ENCODE data around the gene LENG1. TPM values are rescaled to one million over a fixed set of nuclear protein-coding genes. Genes with fewer than 3 reads are reported as not detected.

Gene LENG1
- total and polyA plus RNA-seq, 2 experiments from 2014 or later: 4.7 to 17.2 TPM

DNA sequence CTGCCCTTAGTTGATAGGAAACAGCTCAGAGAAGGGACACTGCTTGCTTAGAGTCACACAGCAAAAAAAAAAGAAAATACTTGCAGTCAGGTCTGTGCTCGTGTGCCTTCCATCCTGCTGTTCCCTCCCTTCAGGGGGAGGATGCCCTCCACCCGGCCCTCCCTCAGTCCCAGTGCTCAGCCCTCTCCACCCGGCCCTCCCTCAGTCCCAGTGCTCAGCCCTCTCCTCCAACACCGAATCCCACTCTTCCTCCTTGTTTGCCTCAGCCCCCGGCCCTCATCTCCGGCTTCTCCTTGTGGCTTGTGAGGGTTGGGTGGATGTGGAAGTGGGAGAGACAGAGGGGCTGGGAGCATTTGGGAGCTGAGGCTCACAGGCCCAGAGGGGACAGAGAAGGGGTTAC is 49.9 kb downstream of the LENG1 start (continued):
- TF ChIP-seq, protein P1, sequence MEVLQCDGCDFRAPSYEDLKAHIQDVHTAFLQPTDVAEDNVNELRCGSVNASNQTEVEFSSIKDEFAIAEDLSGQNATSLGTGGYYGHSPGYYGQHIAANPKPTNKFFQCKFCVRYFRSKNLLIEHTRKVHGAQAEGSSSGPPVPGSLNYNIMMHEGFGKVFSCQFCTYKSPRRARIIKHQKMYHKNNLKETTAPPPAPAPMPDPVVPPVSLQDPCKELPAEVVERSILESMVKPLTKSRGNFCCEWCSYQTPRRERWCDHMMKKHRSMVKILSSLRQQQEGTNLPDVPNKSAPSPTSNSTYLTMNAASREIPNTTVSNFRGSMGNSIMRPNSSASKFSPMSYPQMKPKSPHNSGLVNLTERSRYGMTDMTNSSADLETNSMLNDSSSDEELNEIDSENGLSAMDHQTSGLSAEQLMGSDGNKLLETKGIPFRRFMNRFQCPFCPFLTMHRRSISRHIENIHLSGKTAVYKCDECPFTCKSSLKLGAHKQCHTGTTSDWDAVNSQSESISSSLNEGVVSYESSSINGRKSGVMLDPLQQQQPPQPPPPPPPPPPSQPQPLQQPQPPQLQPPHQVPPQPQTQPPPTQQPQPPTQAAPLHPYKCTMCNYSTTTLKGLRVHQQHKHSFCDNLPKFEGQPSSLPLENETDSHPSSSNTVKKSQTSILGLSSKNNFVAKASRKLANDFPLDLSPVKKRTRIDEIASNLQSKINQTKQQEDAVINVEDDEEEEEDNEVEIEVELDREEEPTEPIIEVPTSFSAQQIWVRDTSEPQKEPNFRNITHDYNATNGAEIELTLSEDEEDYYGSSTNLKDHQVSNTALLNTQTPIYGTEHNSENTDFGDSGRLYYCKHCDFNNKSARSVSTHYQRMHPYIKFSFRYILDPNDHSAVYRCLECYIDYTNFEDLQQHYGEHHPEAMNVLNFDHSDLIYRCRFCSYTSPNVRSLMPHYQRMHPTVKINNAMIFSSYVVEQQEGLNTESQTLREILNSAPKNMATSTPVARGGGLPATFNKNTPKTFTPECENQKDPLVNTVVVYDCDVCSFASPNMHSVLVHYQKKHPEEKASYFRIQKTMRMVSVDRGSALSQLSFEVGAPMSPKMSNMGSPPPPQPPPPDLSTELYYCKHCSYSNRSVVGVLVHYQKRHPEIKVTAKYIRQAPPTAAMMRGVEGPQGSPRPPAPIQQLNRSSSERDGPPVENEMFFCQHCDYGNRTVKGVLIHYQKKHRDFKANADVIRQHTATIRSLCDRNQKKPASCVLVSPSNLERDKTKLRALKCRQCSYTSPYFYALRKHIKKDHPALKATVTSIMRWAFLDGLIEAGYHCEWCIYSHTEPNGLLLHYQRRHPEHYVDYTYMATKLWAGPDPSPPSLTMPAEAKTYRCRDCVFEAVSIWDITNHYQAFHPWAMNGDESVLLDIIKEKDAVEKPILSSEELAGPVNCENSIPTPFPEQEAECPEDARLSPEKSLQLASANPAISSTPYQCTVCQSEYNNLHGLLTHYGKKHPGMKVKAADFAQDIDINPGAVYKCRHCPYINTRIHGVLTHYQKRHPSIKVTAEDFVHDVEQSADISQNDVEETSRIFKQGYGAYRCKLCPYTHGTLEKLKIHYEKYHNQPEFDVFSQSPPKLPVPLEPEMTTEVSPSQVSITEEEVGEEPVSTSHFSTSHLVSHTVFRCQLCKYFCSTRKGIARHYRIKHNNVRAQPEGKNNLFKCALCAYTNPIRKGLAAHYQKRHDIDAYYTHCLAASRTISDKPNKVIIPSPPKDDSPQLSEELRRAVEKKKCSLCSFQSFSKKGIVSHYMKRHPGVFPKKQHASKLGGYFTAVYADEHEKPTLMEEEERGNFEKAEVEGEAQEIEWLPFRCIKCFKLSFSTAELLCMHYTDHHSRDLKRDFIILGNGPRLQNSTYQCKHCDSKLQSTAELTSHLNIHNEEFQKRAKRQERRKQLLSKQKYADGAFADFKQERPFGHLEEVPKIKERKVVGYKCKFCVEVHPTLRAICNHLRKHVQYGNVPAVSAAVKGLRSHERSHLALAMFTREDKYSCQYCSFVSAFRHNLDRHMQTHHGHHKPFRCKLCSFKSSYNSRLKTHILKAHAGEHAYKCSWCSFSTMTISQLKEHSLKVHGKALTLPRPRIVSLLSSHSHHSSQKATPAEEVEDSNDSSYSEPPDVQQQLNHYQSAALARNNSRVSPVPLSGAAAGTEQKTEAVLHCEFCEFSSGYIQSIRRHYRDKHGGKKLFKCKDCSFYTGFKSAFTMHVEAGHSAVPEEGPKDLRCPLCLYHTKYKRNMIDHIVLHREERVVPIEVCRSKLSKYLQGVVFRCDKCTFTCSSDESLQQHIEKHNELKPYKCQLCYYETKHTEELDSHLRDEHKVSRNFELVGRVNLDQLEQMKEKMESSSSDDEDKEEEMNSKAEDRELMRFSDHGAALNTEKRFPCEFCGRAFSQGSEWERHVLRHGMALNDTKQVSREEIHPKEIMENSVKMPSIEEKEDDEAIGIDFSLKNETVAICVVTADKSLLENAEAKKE (CRISPR knock-in tag; IDR thresholded peaks at IDR 0.05): no peak

DNA sequence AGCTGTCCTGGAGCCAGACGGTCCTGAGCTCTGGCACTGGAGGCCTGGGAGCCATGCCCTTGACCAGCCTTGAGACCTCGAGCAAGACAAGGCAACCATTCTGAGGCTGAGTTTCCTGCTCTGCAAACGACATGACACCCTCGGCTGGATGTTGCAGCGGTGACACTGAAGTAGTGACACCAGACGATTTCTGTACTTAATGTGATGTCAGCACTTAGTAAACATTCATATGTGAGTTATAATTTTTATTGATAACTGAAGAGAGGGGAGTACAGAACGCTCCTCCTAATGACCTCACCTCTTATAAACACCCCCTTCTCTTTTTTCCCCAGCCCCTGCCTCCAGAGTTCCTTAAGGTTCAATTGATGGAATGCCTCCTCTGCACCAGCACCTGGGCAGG is 51.0 kb downstream of the LENG1 start:
- ATAC-seq: no peak
- Histone ChIP-seq H3K36me3 (ENCODE audit: insufficient read depth) (peaks cover 12% of the 10 kb centered on the region), H3F3A (replicated peaks; ENCODE audit: low read depth) (peaks cover 3% of the 10 kb centered on the region; the same call in 1 of the 2 replicates), H3K79me2 (replicated peaks; ENCODE audit: insufficient read depth) (peaks cover 17% of the 10 kb centered on the region), H3K4me2 (no peak overlapping the region), H4K20me1 (replicated peaks; ENCODE audit: insufficient read depth) (peaks cover 19% of the 10 kb centered on the region), H2AFZ (no peak overlapping the region), H3K9me2 (ENCODE audit: insufficient read depth) (no peaks in the 10 kb centered on the region), H3K27ac (ENCODE audit: low read depth) (no peak overlapping the region), H3K27me3 (ENCODE audit: insufficient read depth) (no peaks in the 10 kb centered on the region), H3K4me1 (ENCODE audit: insufficient read depth) (peaks cover 3% of the 10 kb centered on the region; the same call in 1 of the 2 replicates), H3K4me3 (no peak overlapping the region)
- Mint-ChIP-seq H3K27ac (no peak overlapping the region), H3K9me3 (no peaks in the 10 kb centered on the region; the same call in 2 of the 3 replicates), H3K4me3 (no peak overlapping the region), H3K36me3 (ENCODE audit: low read depth) (peaks cover 62% of the 10 kb centered on the region), H3K4me1 (peaks cover 4% of the 10 kb centered on the region; the same call in 1 of the 3 replicates), H3K27me3 (ENCODE audit: insufficient read depth, low read depth, poor library complexity) (peaks cover 12% of the 10 kb centered on the region)
- no peak for TF ChIP-seq NANOG (IDR thresholded peaks at IDR 0.05; ENCODE audit: borderline replicate concordance)
- TF ChIP-seq, protein P2, sequence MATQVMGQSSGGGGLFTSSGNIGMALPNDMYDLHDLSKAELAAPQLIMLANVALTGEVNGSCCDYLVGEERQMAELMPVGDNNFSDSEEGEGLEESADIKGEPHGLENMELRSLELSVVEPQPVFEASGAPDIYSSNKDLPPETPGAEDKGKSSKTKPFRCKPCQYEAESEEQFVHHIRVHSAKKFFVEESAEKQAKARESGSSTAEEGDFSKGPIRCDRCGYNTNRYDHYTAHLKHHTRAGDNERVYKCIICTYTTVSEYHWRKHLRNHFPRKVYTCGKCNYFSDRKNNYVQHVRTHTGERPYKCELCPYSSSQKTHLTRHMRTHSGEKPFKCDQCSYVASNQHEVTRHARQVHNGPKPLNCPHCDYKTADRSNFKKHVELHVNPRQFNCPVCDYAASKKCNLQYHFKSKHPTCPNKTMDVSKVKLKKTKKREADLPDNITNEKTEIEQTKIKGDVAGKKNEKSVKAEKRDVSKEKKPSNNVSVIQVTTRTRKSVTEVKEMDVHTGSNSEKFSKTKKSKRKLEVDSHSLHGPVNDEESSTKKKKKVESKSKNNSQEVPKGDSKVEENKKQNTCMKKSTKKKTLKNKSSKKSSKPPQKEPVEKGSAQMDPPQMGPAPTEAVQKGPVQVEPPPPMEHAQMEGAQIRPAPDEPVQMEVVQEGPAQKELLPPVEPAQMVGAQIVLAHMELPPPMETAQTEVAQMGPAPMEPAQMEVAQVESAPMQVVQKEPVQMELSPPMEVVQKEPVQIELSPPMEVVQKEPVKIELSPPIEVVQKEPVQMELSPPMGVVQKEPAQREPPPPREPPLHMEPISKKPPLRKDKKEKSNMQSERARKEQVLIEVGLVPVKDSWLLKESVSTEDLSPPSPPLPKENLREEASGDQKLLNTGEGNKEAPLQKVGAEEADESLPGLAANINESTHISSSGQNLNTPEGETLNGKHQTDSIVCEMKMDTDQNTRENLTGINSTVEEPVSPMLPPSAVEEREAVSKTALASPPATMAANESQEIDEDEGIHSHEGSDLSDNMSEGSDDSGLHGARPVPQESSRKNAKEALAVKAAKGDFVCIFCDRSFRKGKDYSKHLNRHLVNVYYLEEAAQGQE (IDR thresholded peaks at IDR 0.05; ENCODE audit: unreplicated experiment): no peak
- DNase-seq (ENCODE audit: low spot score): no peak

All from GM23338 (cell line).